Prostate gland (tissue), 2 donors: ENCODE results near the gene FZD8. TPM values are rescaled to one million over a fixed set of nuclear protein-coding genes. Genes with fewer than 3 reads are reported as not detected.
A peak's percentile ranks its signal among the peaks of the same experiment; 100 is the strongest.

Experiments used
- DNase-seq: peaks from one replicate; pipeline ENCODE4 v3.0.0-alpha.2; 2019; ENCODE audit warnings: low spot score
- H3K27ac ChIP-seq, 2 donors: fragments of 200-600 bp; sonication (generic); 2 replicates each; pipeline ENCODE4 v1.5.1; 2017 to 2019
- H3K27me3 ChIP-seq: fragments of 200-600 bp; sonication (generic); replicated peaks from 2 replicates; pipeline ENCODE4 v1.5.1; 2019; ENCODE audit not compliant: insufficient read depth
- H3K36me3 ChIP-seq, 2 donors: fragments of 200-600 bp; sonication (generic); 1 replicate in 1 of 2; 2 replicates in 1 of 2; pipeline versions ENCODE4 v1.5.1 to v1.8.1; 2017 to 2019
- H3K4me1 ChIP-seq: fragments of 200-600 bp; sonication (generic); replicated peaks from 2 replicates; pipeline ENCODE4 v1.5.1; 2019
- H3K4me3 ChIP-seq, 2 donors: fragments of 200-600 bp; sonication (generic); 2 replicates each; pipeline ENCODE4 v1.5.1; 2017 to 2019
- H3K9me3 ChIP-seq: fragments of 200-600 bp; sonication (generic); 2 replicates; pipeline ENCODE4 v1.5.1; 2017
- CTCF ChIP-seq, 4 experiments: fragments of 200-600 bp in 2 of 4; fragments of 450-650 bp in 2 of 4; sonication (generic) in 2 of 4; IDR thresholded peaks; 1 replicate in 3 of 4; 2 replicates in 1 of 4; pipeline ENCODE4 v1.5.1; 2016 to 2019; ENCODE audit warnings: antibody characterized with exemption in 4 of 4, mild to moderate bottlenecking in 2 of 4, moderate library complexity in 2 of 4
- POLR2A ChIP-seq: fragments of 450-650 bp; IDR thresholded peaks from one replicate; pipeline ENCODE4 v1.6.1; 2016; ENCODE audit warnings: antibody characterized with exemption, mild to moderate bottlenecking
- POLR2AphosphoS5 ChIP-seq: sonication (generic); formaldehyde crosslinking; IDR thresholded peaks from one replicate; pipeline ENCODE4 v1.6.1; 2017; ENCODE audit warnings: antibody characterized with exemption
- WGBS: methylation state at CpG from one replicate; pipeline ENCODE4 v1.1.5; 2018; 5-methylcytosine and 5-hydroxymethylcytosine counted together
- intact Hi-C: fragments of 100-400 bp; cut with DNase I; formaldehyde crosslinking; loops from one replicate; pipeline ENCODE4 v1.14.2; 2022
- total RNA-seq, 2 donors: library from RNA; depleted of rRNA; stranded (reverse); fragments of >200 nt; gene quantifications; one replicate each; pipeline ENCODE4 v1.1.0, GENCODE V29; 2016

Gene FZD8
- total RNA-seq, 2 donors from 2014 or later, result 5.6 to 14.2 TPM

DNA sequence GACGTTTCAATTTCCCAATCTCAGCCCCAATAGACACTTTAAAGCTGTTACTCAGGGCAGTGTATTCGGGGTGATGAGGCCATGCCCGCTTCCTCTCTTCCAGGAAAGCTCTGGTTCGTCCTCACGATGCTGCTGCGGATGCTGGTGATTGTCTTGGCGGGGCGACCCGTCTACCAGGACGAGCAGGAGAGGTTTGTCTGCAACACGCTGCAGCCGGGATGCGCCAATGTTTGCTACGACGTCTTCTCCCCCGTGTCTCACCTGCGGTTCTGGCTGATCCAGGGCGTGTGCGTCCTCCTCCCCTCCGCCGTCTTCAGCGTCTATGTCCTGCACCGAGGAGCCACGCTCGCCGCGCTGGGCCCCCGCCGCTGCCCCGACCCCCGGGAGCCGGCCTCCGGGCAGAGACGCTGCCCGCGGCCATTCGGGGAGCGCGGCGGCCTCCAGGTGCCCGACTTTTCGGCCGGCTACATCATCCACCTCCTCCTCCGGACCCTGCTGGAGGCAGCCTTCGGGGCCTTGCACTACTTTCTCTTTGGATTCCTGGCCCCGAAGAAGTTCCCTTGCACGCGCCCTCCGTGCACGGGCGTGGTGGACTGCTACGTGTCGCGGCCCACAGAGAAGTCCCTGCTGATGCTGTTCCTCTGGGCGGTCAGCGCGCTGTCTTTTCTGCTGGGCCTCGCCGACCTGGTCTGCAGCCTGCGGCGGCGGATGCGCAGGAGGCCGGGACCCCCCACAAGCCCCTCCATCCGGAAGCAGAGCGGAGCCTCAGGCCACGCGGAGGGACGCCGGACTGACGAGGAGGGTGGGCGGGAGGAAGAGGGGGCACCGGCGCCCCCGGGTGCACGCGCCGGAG is 34.4 kb downstream of the FZD8 start:
- WGBS, result 9% methylated on average over 78 of the region's 78 CpGs
- intact Hi-C loops, result no loop called here
- DNase-seq, result no peak

DNA sequence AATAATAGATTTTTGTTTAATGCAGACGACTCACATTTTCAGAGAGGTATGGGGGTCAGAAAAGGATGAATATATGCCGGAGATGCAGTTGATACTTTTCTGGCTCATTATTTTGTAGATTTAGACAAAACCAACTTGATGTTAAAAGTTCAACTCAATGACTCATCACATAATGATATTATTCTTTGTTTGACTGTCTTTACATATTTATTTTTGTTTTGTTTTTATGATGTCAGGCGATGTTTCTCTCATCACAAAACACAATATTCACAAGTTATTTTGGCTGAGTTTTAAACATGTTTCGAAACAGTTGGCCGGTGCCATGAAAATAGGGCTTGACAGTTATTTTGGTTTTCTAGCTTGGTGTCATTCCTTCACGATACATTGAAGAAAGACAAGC is 35.7 kb downstream of the FZD8 start:
- TF ChIP-seq CTCF (IDR thresholded peaks at IDR 0.05) (no peak), POLR2AphosphoS5 (no peak), POLR2A (no peak)
- Histone ChIP-seq H3K4me3 (no peak overlapping the region), H3K27me3 (no peaks in the 10 kb centered on the region), H3K4me1 (no peaks in the 10 kb centered on the region), H3K9me3 (no peaks in the 10 kb centered on the region), H3K27ac (no peak overlapping the region), H3K36me3 (no peaks in the 10 kb centered on the region)
- intact Hi-C loops, result no loop called here
- 63% methylated on average over 6 of the region's 6 CpGs for WGBS
- DNase-seq, result no peak

More for the DNA sequence above, 34.4 kb downstream of the FZD8 start:
- no peak overlapping the region for H3K27ac ChIP-seq
- H3K36me3 ChIP-seq, result no peaks in the 10 kb centered on the region
- no peak for TF ChIP-seq POLR2AphosphoS5
- TF ChIP-seq CTCF (IDR thresholded peaks at IDR 0.05), result no peak
- no peak for TF ChIP-seq POLR2A
- H3K4me1 ChIP-seq, result no peaks in the 10 kb centered on the region
- H3K4me3 ChIP-seq, result peak overlapping the region; percentile 29 to 36
- no peaks in the 10 kb centered on the region for H3K27me3 ChIP-seq
- H3K9me3 ChIP-seq, result no peaks in the 10 kb centered on the region

GRCh38 chr10:35605191-35605590 is 36.9 kb downstream of the FZD8 start, which contains the start of gene GJD4:
GJD4 (plus strand) TSS chr10:35605341; CDS start chr10:35605568, 227 bp downstream.
- Histone ChIP-seq H3K4me1 (no peaks in the 10 kb centered on the region), H3K36me3 (no peaks in the 10 kb centered on the region), H3K27ac (no peak within 1 kb of the TSS), H3K9me3 (no peaks in the 10 kb centered on the region), H3K4me3 (no peak within 1 kb of the TSS), H3K27me3 (no peaks in the 10 kb centered on the region)
- DNase-seq, result no peak
- TF ChIP-seq POLR2A (no peak), POLR2AphosphoS5 (no peak), CTCF (IDR thresholded peaks at IDR 0.05) (no peak)
- intact Hi-C loops, result no loop called here
- WGBS, result 49% methylated on average over 8 of the region's 8 CpGs

- Histone ChIP-seq H3K27ac (no peak overlapping the region), H3K9me3 (no peaks in the 10 kb centered on the region), H3K4me1 (no peaks in the 10 kb centered on the region), H3K27me3 (no peaks in the 10 kb centered on the region), H3K4me3 (no peak overlapping the region), H3K36me3 (no peaks in the 10 kb centered on the region)
- TF ChIP-seq POLR2AphosphoS5 (no peak), POLR2A (no peak), CTCF (IDR thresholded peaks at IDR 0.05) (no peak)
- no peak for DNase-seq
- 57% methylated on average over 2 of the region's 2 CpGs for WGBS
- intact Hi-C loops, result no loop called here
Measured at GRCh38 chr10:35600193-35600592, 41.9 kb downstream of the FZD8 start.

- intact Hi-C loops, result no loop called here
- Histone ChIP-seq H3K9me3 (no peaks in the 10 kb centered on the region), H3K4me3 (no peak overlapping the region), H3K4me1 (no peaks in the 10 kb centered on the region), H3K27me3 (no peaks in the 10 kb centered on the region), H3K36me3 (no peaks in the 10 kb centered on the region), H3K27ac (no peak overlapping the region)
- TF ChIP-seq POLR2AphosphoS5 (no peak), POLR2A (no peak), CTCF (IDR thresholded peaks at IDR 0.05) (peak in 2 of 4 experiments; percentile 22 to 34)
- WGBS, result 35% methylated on average over 6 of the region's 6 CpGs
- no peak for DNase-seq
Measured at GRCh38 chr10:35598379-35598778, 43.7 kb downstream of the FZD8 start.
